HS-27A (cell line): ENCODE results near the gene VWA7.
A peak's percentile ranks its signal among the peaks of the same experiment; 100 is the strongest.
"Not testable (repeated sequence)": the region's sequence is repeated elsewhere in the genome, so short reads cannot be mapped to it uniquely, and the experiment has no call there.

Experiments used
- DNase-seq: peaks from one replicate; pipeline ENCODE4 v3.0.0-alpha.2; 2012; ENCODE audit warnings: low read depth, missing footprints

VWA7 gene

GRCh38 chr6:31776989-31777666, at the start of gene VWA7:
VWA7 (minus strand) TSS chr6:31777328; CDS start chr6:31776779, 549 bp downstream.
- no peak for DNase-seq

- no peak for DNase-seq
These were observed 49.7 kb upstream of the VWA7 start for GRCh38 chr6:31826793-31827285.

GRCh38 chr6:31825553-31825952, 48.4 kb upstream of the VWA7 start:
- no peak for DNase-seq

GRCh38 chr6:31823592-31824196, 46.6 kb upstream of the VWA7 start:
- not testable (repeated sequence) for DNase-seq

GRCh38 chr6:31822036-31822821, 45.1 kb upstream of the VWA7 start:
- DNase-seq: no peak

GRCh38 chr6:31821301-31822035, 44.3 kb upstream of the VWA7 start:
- DNase-seq: no peak

- DNase-seq: not testable (repeated sequence)
These were observed 43.3 kb upstream of the VWA7 start for GRCh38 chr6:31820399-31820798.

GRCh38 chr6:31819871-31820299, 42.8 kb upstream of the VWA7 start:
- no peak for DNase-seq

- DNase-seq: not testable (repeated sequence)
These were observed 40.9 kb upstream of the VWA7 start for GRCh38 chr6:31817929-31818511.

GRCh38 chr6:31817133-31817928, 40.2 kb upstream of the VWA7 start:
- not testable (repeated sequence) for DNase-seq

GRCh38 chr6:31815025-31815838, 38.1 kb upstream of the VWA7 start, which contains the start of the genes HSPA1A and HSPA1L:
HSPA1A (plus strand) TSS chr6:31815543; CDS start chr6:31815757, 214 bp downstream.
HSPA1L (minus strand) TSS chr6:31815283; CDS start chr6:31811972, 3,311 bp downstream.
- DNase-seq: no peak

- DNase-seq: peak; percentile 95
These were observed 37.5 kb upstream of the VWA7 start for GRCh38 chr6:31814677-31815024.

GRCh38 chr6:31813465-31813849, 36.3 kb upstream of the VWA7 start:
- no peak for DNase-seq

GRCh38 chr6:31811645-31812044, 34.5 kb upstream of the VWA7 start:
- DNase-seq: no peak

- DNase-seq: not testable (repeated sequence)
These were observed 31.5 kb upstream of the VWA7 start for GRCh38 chr6:31808599-31808998.

GRCh38 chr6:31806470-31807272, 29.5 kb upstream of the VWA7 start, which contains the start of gene LSM2:
LSM2 (minus strand) TSS chr6:31806966; CDS start chr6:31806757, 209 bp downstream.
- DNase-seq: peak; percentile 92

- DNase-seq: no peak
These were observed 28.9 kb upstream of the VWA7 start for GRCh38 chr6:31805939-31806469.
